ENCODE data around the gene GGACT.

DNA sequence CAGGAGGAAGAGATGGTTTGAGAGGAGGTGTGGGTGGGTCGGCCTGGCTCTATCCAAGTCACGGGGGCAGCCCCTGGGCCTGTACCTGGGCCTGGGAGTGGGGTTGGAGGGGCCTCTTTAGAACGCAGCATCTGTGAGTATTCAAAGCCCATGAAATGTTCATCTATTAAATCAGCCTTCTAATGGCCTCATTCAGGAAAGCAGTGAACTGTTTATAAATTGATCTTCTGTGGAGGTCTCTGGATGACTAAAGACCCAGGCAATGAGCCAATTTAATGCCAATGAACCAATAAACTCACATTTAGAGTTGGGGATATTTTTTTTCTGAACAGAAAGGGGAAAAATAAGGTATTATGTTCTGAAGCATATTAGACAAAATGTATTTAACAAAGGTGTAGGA lies 19.9 kb upstream of the GGACT start:
- TF ChIP-seq EGR1 (IDR thresholded peaks at IDR 0.05; ENCODE audit: borderline replicate concordance, low read depth, low read length) = no peak
- TF ChIP-seq SUZ12 (IDR thresholded peaks at IDR 0.05; ENCODE audit: low read length) = no peak
- TF ChIP-seq, protein P1, sequence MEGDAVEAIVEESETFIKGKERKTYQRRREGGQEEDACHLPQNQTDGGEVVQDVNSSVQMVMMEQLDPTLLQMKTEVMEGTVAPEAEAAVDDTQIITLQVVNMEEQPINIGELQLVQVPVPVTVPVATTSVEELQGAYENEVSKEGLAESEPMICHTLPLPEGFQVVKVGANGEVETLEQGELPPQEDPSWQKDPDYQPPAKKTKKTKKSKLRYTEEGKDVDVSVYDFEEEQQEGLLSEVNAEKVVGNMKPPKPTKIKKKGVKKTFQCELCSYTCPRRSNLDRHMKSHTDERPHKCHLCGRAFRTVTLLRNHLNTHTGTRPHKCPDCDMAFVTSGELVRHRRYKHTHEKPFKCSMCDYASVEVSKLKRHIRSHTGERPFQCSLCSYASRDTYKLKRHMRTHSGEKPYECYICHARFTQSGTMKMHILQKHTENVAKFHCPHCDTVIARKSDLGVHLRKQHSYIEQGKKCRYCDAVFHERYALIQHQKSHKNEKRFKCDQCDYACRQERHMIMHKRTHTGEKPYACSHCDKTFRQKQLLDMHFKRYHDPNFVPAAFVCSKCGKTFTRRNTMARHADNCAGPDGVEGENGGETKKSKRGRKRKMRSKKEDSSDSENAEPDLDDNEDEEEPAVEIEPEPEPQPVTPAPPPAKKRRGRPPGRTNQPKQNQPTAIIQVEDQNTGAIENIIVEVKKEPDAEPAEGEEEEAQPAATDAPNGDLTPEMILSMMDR (IDR thresholded peaks at IDR 0.05; ENCODE audit: control extremely low read depth in 1 of 3, insufficient read depth in 1 of 3, low read depth in 1 of 3, low read length in 3 of 3) = no peak
- TF ChIP-seq POLR2A (IDR thresholded peaks at IDR 0.05; ENCODE audit: control extremely low read depth in 1 of 2, low read depth in 2 of 2, low read length in 2 of 2) = no peak
- no peak for TF ChIP-seq EP300 (IDR thresholded peaks at IDR 0.05; ENCODE audit: borderline replicate concordance in 1 of 2, low read depth in 2 of 2, low read length in 2 of 2)
- no peak for TF ChIP-seq EZH2 (IDR thresholded peaks at IDR 0.05; ENCODE audit: low read depth, low read length, severe bottlenecking)
- TF ChIP-seq YY1 (IDR thresholded peaks at IDR 0.05; ENCODE audit: low read depth, low read length) = no peak
- no peak for TF ChIP-seq JUN (IDR thresholded peaks at IDR 0.05; ENCODE audit: low read depth, low read length)
- TF ChIP-seq TCF12 (IDR thresholded peaks at IDR 0.05; ENCODE audit: low read depth, low read length) = no peak

Data from H1 (cell line).